NK-92 treated with Interleukin-12 subunit alpha and Interleukin-12 subunit beta, amount 100 ng/mL, for 24 hours (cell line): ENCODE data around the gene CDKN2C.
"Not testable (repeated sequence)": the region's sequence is repeated elsewhere in the genome, so short reads cannot be mapped to it uniquely, and the experiment has no call there.

Experiments
- DNase-seq: peaks from one replicate; lab custom pipeline; 2025; lab: John Stamatoyannopoulos, UW

Gene CDKN2C

GRCh38 chr1:50969611-50970508 is at the start of gene CDKN2C:
TSS of gene CDKN2C (plus strand) at chr1:50970245. CDS start at chr1:50970369, 124 bp downstream.
- DNase-seq = peak; percentile 61

GRCh38 chr1:50920409-50920808 is 49.6 kb upstream of the CDKN2C start:
- DNase-seq = no peak

GRCh38 chr1:50921029-50921428 is 49.0 kb upstream of the CDKN2C start:
- no peak for DNase-seq

- no peak for DNase-seq
Measured at GRCh38 chr1:50923564-50923963, 46.5 kb upstream of the CDKN2C start.

- no peak for DNase-seq
Measured at GRCh38 chr1:50929376-50929958, 40.6 kb upstream of the CDKN2C start.

- no peak for DNase-seq
Measured at GRCh38 chr1:50930193-50930592, 39.9 kb upstream of the CDKN2C start.

- no peak for DNase-seq
Measured at GRCh38 chr1:50930965-50931737, 38.9 kb upstream of the CDKN2C start.

- not testable (repeated sequence) for DNase-seq
Measured at GRCh38 chr1:50932043-50932442, 38.0 kb upstream of the CDKN2C start.

GRCh38 chr1:50933770-50934169 is 36.3 kb upstream of the CDKN2C start:
- DNase-seq = not testable (repeated sequence)

GRCh38 chr1:50934838-50935237 is 35.2 kb upstream of the CDKN2C start:
- no peak for DNase-seq

GRCh38 chr1:50935276-50935675 is 34.8 kb upstream of the CDKN2C start:
- DNase-seq = not testable (repeated sequence)

GRCh38 chr1:50936321-50936720 is 33.7 kb upstream of the CDKN2C start:
- DNase-seq = no peak

GRCh38 chr1:50940291-50940690 is 29.8 kb upstream of the CDKN2C start:
- no peak for DNase-seq

- DNase-seq = no peak
Measured at GRCh38 chr1:50942334-50942733, 27.7 kb upstream of the CDKN2C start.

GRCh38 chr1:50949286-50949982 is 20.6 kb upstream of the CDKN2C start:
- DNase-seq = no peak

GRCh38 chr1:50950396-50950795 is 19.6 kb upstream of the CDKN2C start:
- no peak for DNase-seq

- not testable (repeated sequence) for DNase-seq
Measured at GRCh38 chr1:50952566-50952965, 17.5 kb upstream of the CDKN2C start.

- DNase-seq = no peak
Measured at GRCh38 chr1:50955116-50955515, 14.9 kb upstream of the CDKN2C start.

GRCh38 chr1:50959303-50959912 is 10.6 kb upstream of the CDKN2C start:
- DNase-seq = peak; percentile 41

- peak; percentile 95 for DNase-seq
Measured at GRCh38 chr1:50959913-50960844, 9.9 kb upstream of the CDKN2C start, which contains the start of gene FAF1. TSS of gene FAF1 (minus strand) at chr1:50960267. CDS start at chr1:50959811, 456 bp downstream.
